Measurements from ENCODE around the gene FBXO22. TPM values are rescaled to one million over a fixed set of nuclear protein-coding genes. Genes with fewer than 3 reads are reported as not detected.
"Not testable (repeated sequence)": the region's sequence is repeated elsewhere in the genome, so short reads cannot be mapped to it uniquely, and the experiment has no call there.

Gene FBXO22
- total and polyA plus RNA-seq, 2 of the 8 experiments (the other 6 are each of a cell fraction or from before 2014, with no cell fraction given), result 33.2 to 67.3 TPM

- Histone ChIP-seq H3K79me2 (ENCODE audit: control insufficient read depth in 1 of 2, insufficient read depth in 2 of 2, low read length in 2 of 2) (peaks cover 0 to 26% of the 10 kb centered on the region in 2 experiments; a peak in 2 of 4 replicates), H2AK5ac (ENCODE audit: low read depth, low read length) (peak overlapping the region; percentile 98; the same call in 1 of the 2 replicates), H3K36me3 (ENCODE audit: control insufficient read depth in 2 of 4, insufficient read depth in 4 of 4, low read length in 3 of 4) (peaks cover 4 to 42% (median 13%) of the 10 kb centered on the region in 4 experiments), H2BK120ac (replicated peaks; ENCODE audit: low read depth, low read length) (peak overlapping the region; percentile 21), H2BK12ac (ENCODE audit: low read depth, low read length) (peak overlapping the region; percentile 77; the same call in 1 of the 2 replicates), H3K4me2 (ENCODE audit: insufficient read depth in 1 of 2, low read depth in 2 of 2, low read length in 2 of 2) (0 out of 4 replicates have a peak overlapping the region, but pooled peaks of 1 of the 2 experiments have one; percentile 37), H2BK5ac (ENCODE audit: low read depth, low read length) (peak overlapping the region; percentile 71; the same call in 1 of the 2 replicates), H3K4me1 (replicated peaks in 1 of 4; ENCODE audit: control insufficient read depth in 3 of 4, insufficient read depth in 4 of 4, low read length in 3 of 4) (peaks cover 0 to 12% (median 7%) of the 10 kb centered on the region in 4 experiments; a peak in 3 of 7 replicates)
- H3K27me3 ChIP-seq (replicated peaks in 1 of 4; ENCODE audit: control insufficient read depth in 3 of 4, extremely low read depth in 1 of 4, insufficient read depth in 3 of 4, low read length in 3 of 4); H3K4me3 ChIP-seq (ENCODE audit: extremely low read depth in 1 of 4, insufficient read depth in 2 of 4, low read depth in 3 of 4, low read length in 4 of 4); H4K5ac ChIP-seq (ENCODE audit: insufficient read length, low read depth, low read length); H3K23ac ChIP-seq (ENCODE audit: insufficient read length); H3K79me1 ChIP-seq (ENCODE audit: low read depth, low read length); H3K14ac ChIP-seq (ENCODE audit: insufficient read length); H4K8ac ChIP-seq (ENCODE audit: extremely low read depth, insufficient read depth, low read length); H3K4ac ChIP-seq (replicated peaks; ENCODE audit: insufficient read length, low read depth, low read length); H3K56ac ChIP-seq (replicated peaks; ENCODE audit: insufficient read length, low read depth, low read length); CTCF ChIA-PET (ENCODE audit: partially characterized antibody); DNase-seq (ENCODE audit: low read depth in 1 of 2, low spot score in 2 of 2); FAIRE-seq; H3K18ac ChIP-seq (ENCODE audit: extremely low read depth, low read length); H4K20me1 ChIP-seq (replicated peaks in 1 of 2; ENCODE audit: control insufficient read depth in 1 of 2, insufficient read depth in 2 of 2, low read length in 2 of 2); H2AFZ ChIP-seq (ENCODE audit: low read length); H3K23me2 ChIP-seq (ENCODE audit: low read depth, low read length); H3K9me3 ChIP-seq (ENCODE audit: insufficient read depth in 2 of 2, low read depth in 1 of 2, low read length in 1 of 2); H4K91ac ChIP-seq (replicated peaks; ENCODE audit: insufficient read length, low read length); H3K9ac ChIP-seq (replicated peaks in 1 of 4; ENCODE audit: extremely low read depth in 1 of 4, low read depth in 3 of 4, low read length in 3 of 4); H3K27ac ChIP-seq (ENCODE audit: low read depth, low read length); H2BK20ac ChIP-seq (ENCODE audit: low read length); H2BK15ac ChIP-seq (ENCODE audit: low read length): not testable (repeated sequence)
- POLR2A ChIA-PET (ENCODE audit: partially characterized antibody), result interaction anchor here (0.9 kb wide), 1 partner anchor 11 kb away, joined by 3 read pairs; no protein-coding TSS in a partner anchor
- 74% methylated on average over 1 of the region's 1 CpG; no CpG with 5 or more reads in 1 of the 2 experiments for WGBS, 2 experiments (ENCODE audit: extremely low coverage in 1 of 2, insufficient coverage in 1 of 2, insufficient read length in 1 of 2, insufficient replicate concordance in 2 of 2, low coverage in 1 of 2, low lambda C conversion rate in 2 of 2, missing lambda C conversion rate in 1 of 2)
These were observed 32.1 kb upstream of the FBXO22 start for GRCh38 chr15:75871589-75871988.
